CD14-positive monocyte (primary cell): ENCODE results near the gene GBA3. TPM values are rescaled to one million over a fixed set of nuclear protein-coding genes. Genes with fewer than 3 reads are reported as not detected.

Source experiments
- DNase-seq, 3 donors: peaks; one replicate each; pipeline ENCODE4 v3.0.0-alpha.2; 2011 to 2022
- H2AFZ ChIP-seq: 2 replicates; pipeline ENCODE4 v1.6.0; 2012; ENCODE audit warnings: mild to moderate bottlenecking, low read depth, low read length, inconsistent platforms; ENCODE audit not compliant: insufficient read depth, poor library complexity, severe bottlenecking
- H3K27ac ChIP-seq, 2 donors: 1 replicate in 1 of 2; 2 replicates in 1 of 2; pipeline ENCODE4 v1.5.1; 2012 to 2013; ENCODE audit warnings: low read length in 2 of 2, control low read depth in 1 of 2, inconsistent platforms in 1 of 2, low read depth in 1 of 2, mild to moderate bottlenecking in 1 of 2
- H3K27me3 ChIP-seq, 2 donors: one replicate each; pipeline versions ENCODE4 v1.6.0 to v1.6.1; 2011 to 2013; ENCODE audit warnings: low read length in 2 of 2; ENCODE audit not compliant: control insufficient read depth in 2 of 2, insufficient read depth in 2 of 2
- H3K36me3 ChIP-seq, 2 donors: replicated peaks in 1 of 2; 1 replicate in 1 of 2; 2 replicates in 1 of 2; pipeline versions ENCODE4 v1.5.1 to v1.6.1; 2012 to 2013; ENCODE audit warnings: low read length in 2 of 2, control low read depth in 1 of 2, inconsistent platforms in 1 of 2, mild to moderate bottlenecking in 1 of 2; ENCODE audit not compliant: insufficient read depth in 2 of 2, control insufficient read depth in 1 of 2
- H3K4me1 ChIP-seq, 2 donors: 1 replicate in 1 of 2; 2 replicates in 1 of 2; pipeline versions ENCODE4 v1.5.1 to v1.6.1; 2012 to 2013; ENCODE audit warnings: low read length in 2 of 2, control low read depth in 1 of 2, inconsistent platforms in 1 of 2, mild to moderate bottlenecking in 1 of 2, moderate library complexity in 1 of 2; ENCODE audit not compliant: insufficient read depth in 2 of 2, control insufficient read depth in 1 of 2
- H3K4me2 ChIP-seq: replicated peaks from 2 replicates; pipeline ENCODE3; 2012; ENCODE audit warnings: low read length, moderate library complexity, mild to moderate bottlenecking; ENCODE audit not compliant: poor library complexity, severe bottlenecking; ENCODE audit errors: extremely low read depth
- H3K4me3 ChIP-seq, 3 experiments: fragments of 200-600 bp in 1 of 3; sonication (generic) in 1 of 3; replicated peaks in 1 of 3; 1 replicate in 2 of 3; 2 replicates in 1 of 3; pipeline ENCODE4 v1.5.1; 2011 to 2013; ENCODE audit warnings: low read length in 3 of 3, mild to moderate bottlenecking in 3 of 3, control low read depth in 2 of 3, low read depth in 2 of 3, inconsistent platforms in 1 of 3, moderate library complexity in 1 of 3
- H3K79me2 ChIP-seq: 2 replicates; pipeline ENCODE4 v1.6.0; 2012; ENCODE audit warnings: mild to moderate bottlenecking, control low read depth, inconsistent platforms, low read length, moderate library complexity; ENCODE audit not compliant: insufficient read depth
- H3K9ac ChIP-seq: 2 replicates; pipeline ENCODE4 v1.6.0; 2017; ENCODE audit warnings: low read length, mild to moderate bottlenecking; ENCODE audit not compliant: insufficient read depth, poor library complexity, severe bottlenecking
- H3K9me3 ChIP-seq, 2 donors: replicated peaks in 1 of 2; 1 replicate in 1 of 2; 2 replicates in 1 of 2; pipeline versions ENCODE4 v1.5.1 to v1.6.1; 2012 to 2013; ENCODE audit warnings: low read length in 2 of 2, control low read depth in 1 of 2; ENCODE audit not compliant: control insufficient read depth in 1 of 2, insufficient read depth in 1 of 2
- H4K20me1 ChIP-seq: 2 replicates; pipeline ENCODE4 v1.6.0; 2012; ENCODE audit warnings: mild to moderate bottlenecking, low read length, control low read depth, moderate library complexity; ENCODE audit not compliant: insufficient read depth
- H3K27ac Mint-ChIP-seq, 7 donors: one replicate each; pipeline ENCODE4 v1.8.0; 2020; ENCODE audit warnings: mild to moderate bottlenecking in 7 of 7, mixed read lengths in 7 of 7, moderate library complexity in 6 of 7, inconsistent platforms in 2 of 7
- H3K27me3 Mint-ChIP-seq, 3 donors: one replicate each; pipeline ENCODE4 v1.8.0; 2021 to 2022; ENCODE audit warnings: low read depth in 3 of 3, mild to moderate bottlenecking in 3 of 3, mixed read lengths in 3 of 3, moderate library complexity in 3 of 3, inconsistent platforms in 1 of 3
- H3K36me3 Mint-ChIP-seq, 2 donors: one replicate each; pipeline ENCODE4 v1.8.0; 2020; ENCODE audit warnings: mixed read lengths in 2 of 2, inconsistent platforms in 1 of 2, mild to moderate bottlenecking in 1 of 2
- H3K4me1 Mint-ChIP-seq: one replicate; pipeline ENCODE4 v1.8.0; 2020; ENCODE audit warnings: mild to moderate bottlenecking, mixed read lengths
- H3K4me3 Mint-ChIP-seq, 2 donors: one replicate each; pipeline ENCODE4 v1.8.0; 2020; ENCODE audit warnings: mild to moderate bottlenecking in 2 of 2, mixed read lengths in 2 of 2, moderate library complexity in 1 of 2
- H3K9me3 Mint-ChIP-seq, 7 donors: one replicate each; pipeline ENCODE4 v1.8.0; 2020 to 2022; ENCODE audit warnings: mixed read lengths in 7 of 7, mild to moderate bottlenecking in 6 of 7, moderate library complexity in 6 of 7, inconsistent platforms in 2 of 7
- WGBS: methylation state at CpG from one replicate; pipeline ENCODE4 v1.1.5; 2013; ENCODE audit warnings: missing lambda C conversion rate; ENCODE audit not compliant: insufficient coverage; 5-methylcytosine and 5-hydroxymethylcytosine counted together
- intact Hi-C, 2 donors: fragments of 100-400 bp; cut with micrococcal nuclease; formaldehyde crosslinking; loops; one replicate each; pipeline versions ENCODE4 v1.15.0 to v1.15.1; 2023
- polyA plus RNA-seq, 3 donors: library from polyadenylated mRNA; depleted of rRNA in 1 of 3; unstranded in 2 of 3; stranded (reverse) in 1 of 3; fragments of 300-500 nt in 2 of 3; fragments of >200 nt in 1 of 3; fragmentation: Illumina TruSeq in 2 of 3; gene quantifications; 1 replicate in 2 of 3; 2 replicates in 1 of 3; pipeline ENCODE4 v1.2.3, GENCODE V29; 2012 to 2021
- TF ChIP-seq, protein P1 (sequence below): fragments of 200-600 bp; IDR thresholded peaks from one replicate; pipeline ENCODE4 v1.8.0; 2022; ENCODE audit warnings: antibody characterized with exemption, mild to moderate bottlenecking

Gene GBA3
- polyA plus RNA-seq, 3 donors = not detected

DNA sequence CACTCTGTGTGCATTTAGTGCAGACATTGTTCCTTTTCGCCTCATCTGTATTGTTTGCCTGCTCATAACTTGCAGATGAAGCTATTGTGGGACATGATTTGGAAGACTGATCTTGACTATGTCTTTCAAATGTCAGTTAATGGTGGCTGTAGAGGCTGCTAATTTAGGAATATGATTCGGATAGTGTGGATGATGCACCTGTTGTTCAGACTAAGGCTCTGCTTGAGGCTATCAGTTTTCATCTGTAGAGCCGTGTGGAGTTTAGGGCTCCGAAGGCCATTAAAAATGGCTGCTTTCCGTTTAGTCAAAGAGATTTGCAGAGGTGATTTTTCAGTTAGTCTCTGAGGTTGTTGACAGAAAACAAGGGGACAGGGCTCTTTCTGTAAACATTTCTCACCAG is 102.0 kb downstream of the GBA3 start:
- Mint-ChIP-seq H3K9me3 (peaks cover 0 to 7% (median 4%) of the 10 kb centered on the region in 7 donors), H3K4me1 (no peaks in the 10 kb centered on the region), H3K27me3 (peaks cover 0 to 4% (median 0%) of the 10 kb centered on the region in 3 donors), H3K36me3 (no peaks in the 10 kb centered on the region), H3K27ac (no peak overlapping the region), H3K4me3 (no peak overlapping the region)
- DNase-seq = no peak
- intact Hi-C loops = no loop called here
- no peak overlapping the region for H3K27ac ChIP-seq
- H3K9me3 ChIP-seq = no peaks in the 10 kb centered on the region
- no peaks in the 10 kb centered on the region for H4K20me1 ChIP-seq
- WGBS = 100% methylated on average over 2 of the region's 5 CpGs
- no peak overlapping the region for H3K4me3 ChIP-seq
- no peaks in the 10 kb centered on the region for H3K79me2 ChIP-seq
- no peaks in the 10 kb centered on the region for H3K27me3 ChIP-seq
- H2AFZ ChIP-seq = no peak overlapping the region
- no peaks in the 10 kb centered on the region for H3K4me1 ChIP-seq
- no peaks in the 10 kb centered on the region for H3K36me3 ChIP-seq
- H3K4me2 ChIP-seq = no peak overlapping the region
- H3K9ac ChIP-seq = no peak overlapping the region
- TF ChIP-seq, protein P1, sequence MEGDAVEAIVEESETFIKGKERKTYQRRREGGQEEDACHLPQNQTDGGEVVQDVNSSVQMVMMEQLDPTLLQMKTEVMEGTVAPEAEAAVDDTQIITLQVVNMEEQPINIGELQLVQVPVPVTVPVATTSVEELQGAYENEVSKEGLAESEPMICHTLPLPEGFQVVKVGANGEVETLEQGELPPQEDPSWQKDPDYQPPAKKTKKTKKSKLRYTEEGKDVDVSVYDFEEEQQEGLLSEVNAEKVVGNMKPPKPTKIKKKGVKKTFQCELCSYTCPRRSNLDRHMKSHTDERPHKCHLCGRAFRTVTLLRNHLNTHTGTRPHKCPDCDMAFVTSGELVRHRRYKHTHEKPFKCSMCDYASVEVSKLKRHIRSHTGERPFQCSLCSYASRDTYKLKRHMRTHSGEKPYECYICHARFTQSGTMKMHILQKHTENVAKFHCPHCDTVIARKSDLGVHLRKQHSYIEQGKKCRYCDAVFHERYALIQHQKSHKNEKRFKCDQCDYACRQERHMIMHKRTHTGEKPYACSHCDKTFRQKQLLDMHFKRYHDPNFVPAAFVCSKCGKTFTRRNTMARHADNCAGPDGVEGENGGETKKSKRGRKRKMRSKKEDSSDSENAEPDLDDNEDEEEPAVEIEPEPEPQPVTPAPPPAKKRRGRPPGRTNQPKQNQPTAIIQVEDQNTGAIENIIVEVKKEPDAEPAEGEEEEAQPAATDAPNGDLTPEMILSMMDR = no peak

DNA sequence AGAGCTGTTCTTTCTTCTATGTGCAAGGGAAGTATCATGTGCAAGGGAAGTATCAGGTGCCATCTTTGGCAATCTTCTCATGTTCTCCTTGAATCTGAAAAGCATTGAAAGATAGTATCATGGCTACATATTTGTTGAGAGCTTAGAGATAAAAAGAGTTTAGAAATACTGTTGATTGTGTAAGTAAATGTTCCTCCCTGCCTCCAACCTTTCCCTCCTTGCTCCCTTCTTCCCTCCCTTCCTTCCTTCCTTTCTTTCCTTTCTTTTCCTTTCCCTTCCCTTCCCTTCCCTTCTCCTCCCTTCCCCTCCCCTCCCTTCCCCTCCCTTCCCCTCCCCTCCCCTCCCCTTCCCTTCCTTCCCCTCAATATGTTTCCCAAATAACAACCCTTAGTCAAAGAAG is 108.7 kb downstream of the GBA3 start:
- H3K36me3 Mint-ChIP-seq = no peaks in the 10 kb centered on the region
- Histone ChIP-seq H3K79me2 (no peaks in the 10 kb centered on the region), H3K4me3 (no peak overlapping the region), H3K36me3 (no peaks in the 10 kb centered on the region), H3K27ac (no peak overlapping the region), H2AFZ (no peak overlapping the region), H3K4me2 (no peak overlapping the region), H3K9ac (no peak overlapping the region), H3K9me3 (no peaks in the 10 kb centered on the region), H4K20me1 (no peaks in the 10 kb centered on the region), H3K27me3 (no peaks in the 10 kb centered on the region), H3K4me1 (no peaks in the 10 kb centered on the region)
- no peak overlapping the region for H3K27ac Mint-ChIP-seq
- TF ChIP-seq, protein P1 = no peak
- intact Hi-C loops = no loop called here
- H3K4me1 Mint-ChIP-seq = no peaks in the 10 kb centered on the region
- no peak for DNase-seq
- H3K9me3 Mint-ChIP-seq = peaks cover 0 to 8% (median 4%) of the 10 kb centered on the region in 7 donors
- H3K27me3 Mint-ChIP-seq = peaks cover 0 to 2% (median 0%) of the 10 kb centered on the region in 3 donors
- no peak overlapping the region for H3K4me3 Mint-ChIP-seq
